ENCODE data around the gene HERC4.

Gene HERC4

DNA sequence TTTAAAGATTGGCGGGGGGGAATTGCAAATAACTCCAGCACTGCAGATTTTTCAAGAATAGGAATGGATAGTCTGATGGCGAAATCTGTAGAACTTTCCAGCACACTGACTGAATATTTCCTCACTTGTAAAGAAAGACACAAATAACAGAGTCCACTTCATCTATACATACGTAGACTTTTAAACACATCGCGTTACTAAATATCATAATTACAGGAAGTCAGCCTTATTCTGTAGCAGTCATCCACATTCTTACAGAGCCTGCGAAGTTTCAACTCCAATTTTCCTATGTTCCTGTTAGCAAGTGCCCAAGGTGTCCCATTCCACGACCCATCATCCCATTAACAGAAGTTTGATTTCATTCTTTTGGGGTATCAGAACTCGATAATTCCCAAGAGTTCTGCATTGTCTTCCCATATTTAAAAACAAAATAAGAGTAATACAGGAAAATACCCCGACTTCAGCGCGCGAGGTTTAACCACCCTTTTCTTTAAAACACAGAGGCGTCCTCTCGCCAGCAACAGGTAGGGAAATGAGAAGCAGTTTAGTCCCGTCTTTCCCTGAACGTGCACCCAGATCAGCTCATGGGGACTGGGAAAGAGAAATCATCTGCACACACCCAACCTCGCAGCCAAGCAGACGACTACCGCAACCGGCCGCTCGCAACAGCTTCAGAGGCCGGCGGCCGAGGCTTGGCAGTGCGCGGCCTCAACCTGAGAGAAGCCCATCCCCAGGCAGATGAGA lies 880 bp downstream of the HERC4 start:
- TF ChIP-seq, protein P1, sequence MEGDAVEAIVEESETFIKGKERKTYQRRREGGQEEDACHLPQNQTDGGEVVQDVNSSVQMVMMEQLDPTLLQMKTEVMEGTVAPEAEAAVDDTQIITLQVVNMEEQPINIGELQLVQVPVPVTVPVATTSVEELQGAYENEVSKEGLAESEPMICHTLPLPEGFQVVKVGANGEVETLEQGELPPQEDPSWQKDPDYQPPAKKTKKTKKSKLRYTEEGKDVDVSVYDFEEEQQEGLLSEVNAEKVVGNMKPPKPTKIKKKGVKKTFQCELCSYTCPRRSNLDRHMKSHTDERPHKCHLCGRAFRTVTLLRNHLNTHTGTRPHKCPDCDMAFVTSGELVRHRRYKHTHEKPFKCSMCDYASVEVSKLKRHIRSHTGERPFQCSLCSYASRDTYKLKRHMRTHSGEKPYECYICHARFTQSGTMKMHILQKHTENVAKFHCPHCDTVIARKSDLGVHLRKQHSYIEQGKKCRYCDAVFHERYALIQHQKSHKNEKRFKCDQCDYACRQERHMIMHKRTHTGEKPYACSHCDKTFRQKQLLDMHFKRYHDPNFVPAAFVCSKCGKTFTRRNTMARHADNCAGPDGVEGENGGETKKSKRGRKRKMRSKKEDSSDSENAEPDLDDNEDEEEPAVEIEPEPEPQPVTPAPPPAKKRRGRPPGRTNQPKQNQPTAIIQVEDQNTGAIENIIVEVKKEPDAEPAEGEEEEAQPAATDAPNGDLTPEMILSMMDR (IDR thresholded peaks at IDR 0.05; ENCODE audit: low read depth, low read length): no peak
- DNase-seq (ENCODE audit: extremely low read depth, low read depth): no peak

DNA sequence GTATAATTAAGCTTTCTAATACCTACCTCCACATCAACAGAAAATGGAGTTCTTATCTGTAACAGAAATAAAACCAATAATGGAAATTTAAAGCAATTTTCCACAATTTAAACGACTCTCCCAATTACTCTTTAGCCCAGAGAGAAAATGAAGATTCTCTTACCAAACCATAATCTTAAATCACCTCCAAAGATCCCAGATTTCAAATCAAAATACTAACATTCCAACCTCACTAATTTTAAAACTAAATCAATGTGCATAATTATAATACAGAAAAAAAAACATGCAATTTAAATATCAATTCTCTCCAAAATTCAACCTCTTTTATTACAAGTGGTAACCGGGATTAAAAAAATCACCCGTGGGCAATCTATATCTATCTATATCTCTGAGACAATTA lies 1.5 kb downstream of the HERC4 start:
- no peak for DNase-seq (ENCODE audit: extremely low read depth, low read depth)
- TF ChIP-seq, protein P1 (IDR thresholded peaks at IDR 0.05; ENCODE audit: low read depth, low read length): no peak

DNA sequence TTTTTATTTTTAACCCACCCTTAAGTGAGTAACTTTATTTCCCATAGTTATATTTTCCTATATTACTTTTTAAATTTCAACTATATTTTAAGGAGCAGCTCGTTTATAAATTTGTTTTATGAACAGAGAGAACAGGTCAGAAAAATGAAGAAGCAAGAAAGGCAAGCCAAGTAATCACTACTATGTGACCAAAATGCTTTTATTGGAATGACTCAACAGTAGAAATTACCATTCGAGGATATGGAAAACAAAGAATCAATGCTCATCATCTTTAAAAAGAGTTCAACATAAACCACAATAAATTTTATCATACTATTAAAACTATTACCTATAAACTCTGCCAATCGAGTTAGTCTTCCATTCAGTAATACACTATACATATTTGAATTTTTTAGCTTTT lies 7.6 kb downstream of the HERC4 start:
- TF ChIP-seq, protein P1 (IDR thresholded peaks at IDR 0.05; ENCODE audit: low read depth, low read length): no peak
- DNase-seq (ENCODE audit: extremely low read depth, low read depth): no peak

DNA sequence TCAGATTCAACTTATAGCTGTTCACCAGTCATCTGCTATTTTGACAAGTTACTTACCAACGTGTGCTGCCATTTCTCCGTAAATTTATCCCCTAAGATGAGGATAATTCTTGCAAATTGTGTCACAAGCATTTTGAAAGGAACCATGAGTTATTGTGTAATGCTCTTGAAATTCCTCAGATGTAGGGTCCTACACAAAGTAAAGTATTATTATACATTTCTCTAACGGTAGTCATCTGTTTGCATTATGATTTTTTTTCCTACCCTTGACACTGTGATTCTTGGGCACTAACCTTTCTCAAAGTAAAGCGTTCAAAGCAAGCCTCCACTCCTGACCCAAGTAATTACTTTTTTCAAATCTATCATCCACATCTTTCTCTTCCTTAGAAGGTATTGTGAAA lies 8.1 kb downstream of the HERC4 start:
- DNase-seq (ENCODE audit: extremely low read depth, low read depth): no peak
- TF ChIP-seq, protein P1 (IDR thresholded peaks at IDR 0.05; ENCODE audit: low read depth, low read length): no peak

DNA sequence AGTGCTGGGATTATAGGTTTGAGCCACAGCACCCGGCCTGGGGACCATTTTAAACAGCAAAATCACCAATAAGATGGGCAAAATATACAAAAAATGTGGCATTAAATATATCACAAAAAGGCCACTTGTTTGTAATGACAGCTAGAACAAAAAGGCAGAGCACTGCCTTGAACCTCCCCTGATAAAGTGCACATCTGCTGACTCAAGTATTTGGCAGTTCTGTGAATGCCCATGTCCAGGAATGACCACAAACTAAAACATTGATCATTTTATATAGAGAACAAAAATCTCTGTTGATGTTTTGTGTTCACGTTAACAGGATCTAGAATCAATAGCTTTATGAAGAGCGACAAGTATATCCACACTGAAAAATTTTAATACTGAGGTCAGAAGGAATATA lies 21.5 kb downstream of the HERC4 start:
- no peak for DNase-seq (ENCODE audit: extremely low read depth, low read depth)
- TF ChIP-seq, protein P1 (IDR thresholded peaks at IDR 0.05; ENCODE audit: low read depth, low read length): no peak

DNA sequence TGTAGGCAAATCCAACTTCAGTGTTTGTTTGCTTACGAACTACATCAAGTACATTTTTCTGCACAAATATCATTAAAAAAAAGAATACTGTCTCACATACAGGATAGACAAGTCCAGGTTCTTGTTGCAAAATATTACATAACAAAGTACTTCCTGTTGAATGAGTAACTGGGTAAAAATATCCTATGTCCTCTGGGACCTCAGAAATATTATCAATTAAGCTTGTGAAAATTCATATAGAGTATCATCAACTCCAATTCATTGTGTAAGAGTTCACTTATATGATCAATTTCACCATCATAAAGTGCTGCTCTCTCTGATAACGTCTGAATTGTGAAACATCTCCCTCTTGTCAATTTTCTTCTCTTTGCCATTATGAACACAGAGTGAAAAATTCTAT lies 22.6 kb downstream of the HERC4 start:
- DNase-seq (ENCODE audit: extremely low read depth, low read depth): no peak
- TF ChIP-seq, protein P1 (IDR thresholded peaks at IDR 0.05; ENCODE audit: low read depth, low read length): no peak

DNA sequence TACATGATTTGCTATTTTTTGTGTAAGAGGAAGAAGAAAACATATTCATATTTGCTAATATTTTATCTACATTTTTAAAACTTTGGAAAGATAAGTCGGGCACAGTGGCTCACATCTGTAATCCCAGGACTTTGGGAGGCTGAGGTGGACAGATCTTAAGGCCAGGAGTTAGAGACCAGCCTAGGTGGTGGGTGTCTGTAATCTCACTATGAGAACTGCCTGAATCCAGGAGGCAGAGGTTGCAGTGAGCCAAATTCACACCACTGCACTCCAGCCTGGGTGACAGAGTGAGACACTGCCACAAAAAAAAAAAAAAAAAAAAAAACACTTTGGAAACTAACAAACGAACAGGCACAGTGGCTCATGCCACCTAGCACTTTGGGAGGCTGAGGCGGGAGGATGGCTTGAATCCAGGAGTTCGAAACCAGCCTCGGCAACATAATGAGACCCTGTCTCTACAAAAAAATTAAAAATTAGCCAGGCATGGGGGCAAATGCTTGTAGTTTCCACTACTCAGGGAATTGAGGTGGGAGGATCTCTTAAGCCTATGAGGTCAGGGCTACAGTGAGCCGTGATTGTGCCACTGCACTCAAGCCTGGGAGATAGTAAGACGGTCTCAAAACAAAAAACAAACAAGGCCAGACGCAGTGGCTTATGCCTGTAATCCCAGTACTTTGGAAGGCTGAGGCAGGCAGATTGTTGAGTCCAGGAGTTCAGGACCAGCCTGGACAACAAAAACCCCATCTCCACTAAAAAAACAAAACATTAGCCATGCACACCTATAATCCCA lies 25.6 kb downstream of the HERC4 start:
- TF ChIP-seq, protein P1 (IDR thresholded peaks at IDR 0.05; ENCODE audit: low read depth, low read length): no peak
- DNase-seq (ENCODE audit: extremely low read depth, low read depth): no peak

All from AG09319 (cell line).